Stimulated activated effector memory CD8-positive, alpha-beta T cell treated with anti-CD3 and anti-CD28 coated beads, Interleukin-12 subunit alpha, Interleukin-12 subunit beta, amount 100 ng/mL, for 72 hours (primary cell): ENCODE measurements around the gene EXT2.
A peak's percentile ranks its signal among the peaks of the same experiment; 100 is the strongest.

Experiments used
- ATAC-seq: fragments of 150-1000 bp; cut with Tn5 transposase; 2 replicates; pipeline ENCODE4 v1.10.0; 2021
- DNase-seq, 2 donors: peaks; one replicate each; pipeline ENCODE4 v3.0.0; 2021 to 2022; ENCODE audit warnings: low spot score in 2 of 2
- H3K27ac Mint-ChIP-seq: one replicate; pipeline ENCODE4 v1.8.0; 2022; ENCODE audit warnings: mild to moderate bottlenecking, mixed read lengths
- H3K36me3 Mint-ChIP-seq: one replicate; pipeline ENCODE4 v1.8.0; 2022; ENCODE audit warnings: mild to moderate bottlenecking, mixed read lengths
- H3K4me1 Mint-ChIP-seq: one replicate; pipeline ENCODE4 v1.8.0; 2022; ENCODE audit warnings: mixed read lengths
- H3K4me3 Mint-ChIP-seq: one replicate; pipeline ENCODE4 v1.8.0; 2022; ENCODE audit warnings: mild to moderate bottlenecking, mixed read lengths
- H3K9me3 Mint-ChIP-seq: one replicate; pipeline ENCODE4 v1.8.0; 2022; ENCODE audit warnings: mixed read lengths

The EXT2 gene

GRCh38 chr11:44136176-44136945 is 40.9 kb downstream of the EXT2 start:
- no peak overlapping the region for H3K4me3 Mint-ChIP-seq
- H3K4me1 Mint-ChIP-seq: peaks cover 5% of the 10 kb centered on the region
- H3K27ac Mint-ChIP-seq: peak overlapping the region; percentile 64
- ATAC-seq: no peak
- H3K9me3 Mint-ChIP-seq: no peaks in the 10 kb centered on the region
- no peak for DNase-seq
- H3K36me3 Mint-ChIP-seq: peaks cover 39% of the 10 kb centered on the region

DNA sequence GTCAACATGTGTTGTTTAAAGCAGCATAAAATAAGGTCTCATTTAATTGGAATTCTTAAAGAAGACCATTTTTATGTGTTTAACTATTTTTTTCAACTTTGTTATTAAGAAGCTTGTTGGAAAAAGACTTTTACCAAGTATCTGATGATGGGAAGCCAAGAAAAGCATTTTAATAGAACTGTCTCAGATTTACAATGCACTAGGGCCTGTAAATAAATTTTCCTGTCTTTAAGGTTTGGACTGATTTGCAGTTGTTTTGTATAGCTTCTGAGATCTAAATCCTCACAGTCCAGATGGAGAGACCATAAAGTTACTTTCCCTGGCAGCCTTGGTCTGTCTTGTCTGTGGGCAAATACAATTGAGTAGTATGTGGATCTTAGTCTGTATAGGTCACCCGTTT is 41.6 kb downstream of the EXT2 start:
- Mint-ChIP-seq H3K9me3 (no peaks in the 10 kb centered on the region), H3K4me3 (no peak overlapping the region), H3K4me1 (peaks cover 5% of the 10 kb centered on the region), H3K27ac (no peak overlapping the region), H3K36me3 (peaks cover 36% of the 10 kb centered on the region)
- DNase-seq: no peak
- ATAC-seq: no peak

- Mint-ChIP-seq H3K4me3 (no peak overlapping the region), H3K27ac (no peak overlapping the region), H3K4me1 (peaks cover 5% of the 10 kb centered on the region), H3K36me3 (peaks cover 29% of the 10 kb centered on the region), H3K9me3 (no peaks in the 10 kb centered on the region)
- no peak for ATAC-seq
- DNase-seq: no peak
These were observed 42.8 kb downstream of the EXT2 start for GRCh38 chr11:44138286-44138685.

DNA sequence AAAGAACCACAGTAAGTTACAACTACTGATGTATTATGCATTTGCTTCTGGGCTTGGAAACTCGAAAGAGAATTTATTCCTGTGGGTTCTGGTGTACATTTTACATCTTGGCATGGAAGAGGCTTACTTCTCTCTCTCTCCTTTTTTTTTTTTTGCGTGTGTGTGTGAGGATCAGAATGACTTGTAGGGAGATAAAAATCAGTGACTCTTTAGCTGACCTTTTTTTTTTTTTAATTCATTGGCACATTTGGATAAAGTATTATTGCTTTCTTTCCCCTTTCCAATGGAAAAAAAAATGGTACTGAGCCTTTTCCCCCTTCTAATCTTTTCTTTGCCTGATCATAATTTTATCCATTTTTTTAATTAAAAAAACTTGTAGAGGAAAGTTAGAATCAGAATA is 43.5 kb downstream of the EXT2 start:
- peaks cover 5% of the 10 kb centered on the region for H3K4me1 Mint-ChIP-seq
- H3K27ac Mint-ChIP-seq: peak overlapping the region; percentile 50
- H3K36me3 Mint-ChIP-seq: peaks cover 24% of the 10 kb centered on the region
- ATAC-seq (no peak), DNase-seq (no peak)
- H3K9me3 Mint-ChIP-seq: no peaks in the 10 kb centered on the region
- H3K4me3 Mint-ChIP-seq: no peak overlapping the region

DNA sequence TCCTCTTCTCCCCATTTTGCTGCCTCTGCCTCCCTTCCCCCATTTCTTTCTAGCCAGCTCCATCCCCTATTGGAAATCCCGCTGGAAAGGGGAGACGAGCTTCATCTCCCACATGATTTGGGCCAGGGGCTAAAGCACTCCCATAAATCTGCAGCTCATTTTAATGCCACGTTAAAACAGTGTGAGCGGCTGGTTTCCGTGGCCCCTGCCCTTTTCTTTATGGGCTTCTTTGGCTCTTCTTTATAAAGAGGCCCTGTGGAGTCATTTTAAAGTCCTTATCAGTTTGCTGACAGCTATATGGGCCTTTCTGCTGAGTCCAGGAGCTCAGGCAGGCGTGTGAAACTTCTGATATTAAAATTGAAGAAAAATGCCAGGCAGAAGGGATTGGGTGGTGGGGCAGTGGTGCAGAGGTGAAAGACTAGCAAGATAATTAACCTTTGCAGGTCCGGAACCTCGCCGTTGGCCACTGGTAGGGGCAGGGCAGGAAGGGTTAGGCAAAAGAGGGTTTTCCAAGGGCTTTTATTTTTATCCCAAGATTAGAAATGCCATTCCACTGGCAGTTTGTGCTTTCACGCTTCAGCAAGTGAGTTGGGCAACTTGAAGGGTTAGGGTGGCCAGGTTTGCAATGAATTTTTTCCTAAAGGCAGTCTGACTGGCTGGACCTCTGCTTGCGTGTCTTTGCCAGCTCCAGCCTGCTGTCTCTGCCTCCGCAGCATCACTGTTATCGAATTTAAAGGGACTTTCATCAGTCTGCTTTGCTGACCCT is 44.3 kb downstream of the EXT2 start:
- H3K4me1 Mint-ChIP-seq: peaks cover 5% of the 10 kb centered on the region
- no peak overlapping the region for H3K4me3 Mint-ChIP-seq
- H3K9me3 Mint-ChIP-seq: no peaks in the 10 kb centered on the region
- no peak for DNase-seq
- ATAC-seq: no peak
- H3K27ac Mint-ChIP-seq: peak overlapping the region; percentile 50
- H3K36me3 Mint-ChIP-seq: peaks cover 24% of the 10 kb centered on the region

DNA sequence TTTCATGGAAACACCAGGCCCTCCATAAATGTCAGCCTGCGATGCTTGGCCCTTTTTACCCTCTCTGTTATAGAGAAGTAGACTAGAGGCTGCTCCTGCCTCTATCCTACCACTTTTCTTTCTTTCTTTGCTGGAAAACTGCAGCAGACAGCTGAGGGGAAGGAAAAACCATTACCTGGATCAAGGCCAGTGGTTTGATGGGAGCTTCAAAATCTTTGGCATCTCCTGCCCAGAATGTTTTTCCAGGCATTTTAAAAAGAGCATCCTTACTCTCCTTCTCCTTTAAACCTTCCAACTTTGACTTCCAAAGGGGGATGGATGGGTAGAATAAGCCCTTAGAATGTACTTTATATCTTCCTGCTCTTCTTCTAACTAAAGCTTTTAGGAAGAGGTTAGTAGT is 44.9 kb downstream of the EXT2 start:
- ATAC-seq: no peak
- DNase-seq: no peak
- Mint-ChIP-seq H3K36me3 (peaks cover 18% of the 10 kb centered on the region), H3K27ac (no peak overlapping the region), H3K9me3 (no peaks in the 10 kb centered on the region), H3K4me1 (peaks cover 5% of the 10 kb centered on the region), H3K4me3 (no peak overlapping the region)

- Mint-ChIP-seq H3K27ac (no peak overlapping the region), H3K4me1 (peaks cover 5% of the 10 kb centered on the region), H3K36me3 (peaks cover 16% of the 10 kb centered on the region)
These were observed 45.3 kb downstream of the EXT2 start for GRCh38 chr11:44140805-44141204.

GRCh38 chr11:44143987-44144909 is 48.8 kb downstream of the EXT2 start:
- H3K36me3 Mint-ChIP-seq: peaks cover 5% of the 10 kb centered on the region
- H3K4me3 Mint-ChIP-seq: no peak overlapping the region
- H3K9me3 Mint-ChIP-seq: no peaks in the 10 kb centered on the region
- ATAC-seq: no peak
- no peak overlapping the region for H3K27ac Mint-ChIP-seq
- DNase-seq: no peak
- no peaks in the 10 kb centered on the region for H3K4me1 Mint-ChIP-seq

More at GRCh38 chr11:44140805-44141204, 45.3 kb downstream of the EXT2 start:
- DNase-seq (no peak), ATAC-seq (no peak)
- Mint-ChIP-seq H3K9me3 (no peaks in the 10 kb centered on the region), H3K4me3 (no peak overlapping the region)

DNA sequence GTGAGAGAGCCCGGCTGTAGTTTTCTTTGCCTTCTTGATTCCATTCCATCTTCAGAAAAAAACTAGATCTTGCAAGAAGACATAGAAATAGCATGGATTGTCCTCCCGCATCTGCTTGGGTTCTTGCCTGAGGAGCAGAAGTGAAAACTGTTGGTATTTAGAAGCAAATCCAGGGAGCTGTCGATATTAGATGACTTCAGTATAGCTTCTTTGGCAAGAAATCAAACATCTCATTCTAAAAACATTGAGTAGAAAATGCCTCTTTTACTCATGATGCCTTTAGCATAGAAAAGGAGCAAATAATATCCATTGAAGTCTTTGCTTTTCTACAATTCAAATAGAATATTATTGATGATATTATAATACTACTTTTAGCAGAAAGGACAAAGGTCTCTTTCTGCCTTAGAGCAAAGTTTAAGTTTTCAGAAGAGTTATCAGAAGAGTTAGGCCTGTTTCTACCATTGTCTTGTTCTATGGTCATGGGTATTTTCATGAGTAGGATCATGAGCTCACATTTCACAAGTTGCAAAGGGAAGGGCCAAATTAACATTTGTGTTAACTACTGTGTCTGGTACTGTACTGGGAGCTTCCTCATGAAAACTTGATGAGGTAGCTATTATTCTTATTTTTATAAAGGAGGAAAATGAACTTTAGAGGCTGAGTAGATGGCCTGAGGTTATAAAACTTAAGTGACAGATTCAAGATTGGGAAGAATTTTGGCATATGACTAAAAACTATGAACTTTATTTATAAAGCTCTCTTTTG is 49.7 kb downstream of the EXT2 start:
- H3K9me3 Mint-ChIP-seq: no peaks in the 10 kb centered on the region
- H3K4me3 Mint-ChIP-seq: no peak overlapping the region
- H3K27ac Mint-ChIP-seq: no peak overlapping the region
- peaks cover 5% of the 10 kb centered on the region for H3K36me3 Mint-ChIP-seq
- DNase-seq (no peak), ATAC-seq (no peak)
- H3K4me1 Mint-ChIP-seq: no peaks in the 10 kb centered on the region

DNA sequence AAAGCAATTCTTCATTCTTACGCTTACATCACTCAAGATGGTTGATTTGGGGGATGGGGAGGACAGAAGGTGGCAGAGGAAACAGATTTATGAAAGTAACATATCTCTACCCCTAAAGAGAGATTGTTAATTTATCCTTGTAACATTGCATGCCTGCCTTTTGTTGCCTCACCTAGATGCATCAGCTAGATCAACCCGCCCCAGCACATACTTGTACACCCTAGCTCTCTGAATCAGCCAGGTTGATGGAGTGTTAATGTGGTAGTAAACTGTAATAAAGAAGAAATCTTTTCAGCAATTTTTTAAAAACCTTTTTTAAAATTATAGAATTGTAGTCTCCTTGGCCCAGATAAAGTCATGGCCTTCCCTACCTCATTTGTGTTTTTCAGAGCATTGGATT is 51.5 kb downstream of the EXT2 start:
- no peak for DNase-seq
- Mint-ChIP-seq H3K9me3 (no peaks in the 10 kb centered on the region), H3K4me3 (no peak overlapping the region), H3K36me3 (peaks cover 7% of the 10 kb centered on the region), H3K27ac (no peak overlapping the region), H3K4me1 (no peaks in the 10 kb centered on the region)
- ATAC-seq: no peak

GRCh38 chr11:44147751-44148150 is 52.3 kb downstream of the EXT2 start:
- no peaks in the 10 kb centered on the region for H3K4me1 Mint-ChIP-seq

DNA sequence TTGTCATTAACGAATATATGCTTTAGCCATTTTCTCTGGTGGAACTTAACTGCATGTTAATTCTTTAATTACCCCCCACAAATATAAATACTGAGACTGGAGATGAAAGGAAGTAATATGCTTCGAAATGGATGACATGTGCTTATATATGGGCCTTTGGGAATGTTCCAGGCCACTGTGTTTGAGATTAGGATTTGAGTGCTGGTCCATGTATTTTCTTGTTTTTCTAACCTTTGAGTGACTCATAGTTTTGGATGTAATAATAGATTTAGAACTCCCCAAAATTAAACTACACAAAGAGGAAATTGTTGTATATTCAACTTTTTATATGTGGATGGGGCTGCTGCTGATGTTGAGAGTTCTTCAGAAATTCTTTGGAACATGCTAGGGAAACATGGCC is 54.2 kb downstream of the EXT2 start:
- Mint-ChIP-seq H3K27ac (no peak overlapping the region), H3K9me3 (peaks cover 3% of the 10 kb centered on the region), H3K4me1 (no peaks in the 10 kb centered on the region), H3K36me3 (peaks cover 7% of the 10 kb centered on the region), H3K4me3 (no peak overlapping the region)
- DNase-seq (no peak), ATAC-seq (no peak)

More at GRCh38 chr11:44147751-44148150, 52.3 kb downstream of the EXT2 start:
- Mint-ChIP-seq H3K4me3 (no peak overlapping the region), H3K36me3 (peaks cover 7% of the 10 kb centered on the region), H3K27ac (no peak overlapping the region), H3K9me3 (peaks cover 2% of the 10 kb centered on the region)
- no peak for ATAC-seq
- no peak for DNase-seq

GRCh38 chr11:44150401-44150800 is 54.9 kb downstream of the EXT2 start:
- H3K36me3 Mint-ChIP-seq: peaks cover 7% of the 10 kb centered on the region
- H3K4me1 Mint-ChIP-seq: no peaks in the 10 kb centered on the region
- H3K27ac Mint-ChIP-seq: no peak overlapping the region
- H3K9me3 Mint-ChIP-seq: peaks cover 3% of the 10 kb centered on the region
- no peak overlapping the region for H3K4me3 Mint-ChIP-seq
- no peak for DNase-seq
- no peak for ATAC-seq

GRCh38 chr11:44157019-44157418 is 61.5 kb downstream of the EXT2 start:
- no peak for ATAC-seq
- H3K4me1 Mint-ChIP-seq: peaks cover 21% of the 10 kb centered on the region
- peaks cover 3% of the 10 kb centered on the region for H3K9me3 Mint-ChIP-seq
- no peak overlapping the region for H3K4me3 Mint-ChIP-seq
- no peak for DNase-seq
- no peak overlapping the region for H3K27ac Mint-ChIP-seq
- peaks cover 13% of the 10 kb centered on the region for H3K36me3 Mint-ChIP-seq

GRCh38 chr11:44158384-44158783 is 62.9 kb downstream of the EXT2 start:
- DNase-seq (no peak), ATAC-seq (no peak)
- H3K27ac Mint-ChIP-seq: no peak overlapping the region
- H3K4me3 Mint-ChIP-seq: no peak overlapping the region
- H3K9me3 Mint-ChIP-seq: no peaks in the 10 kb centered on the region
- peaks cover 13% of the 10 kb centered on the region for H3K36me3 Mint-ChIP-seq
- peaks cover 21% of the 10 kb centered on the region for H3K4me1 Mint-ChIP-seq
